Mesodermal cell (in vitro differentiated cells): Measurements from ENCODE around the gene DNAH14.
"Not testable (repeated sequence)": the region's sequence is repeated elsewhere in the genome, so short reads cannot be mapped to it uniquely, and the experiment has no call there.

Experiments used
- H3K27ac ChIP-seq: 2 replicates; pipeline ENCODE4 v1.7.0; 2013; ENCODE audit warnings: mild to moderate bottlenecking, low read depth, low read length, moderate library complexity; ENCODE audit not compliant: severe bottlenecking
- H3K36me3 ChIP-seq: 2 replicates; pipeline ENCODE4 v1.7.1; 2013; ENCODE audit warnings: mild to moderate bottlenecking, low read length, moderate library complexity; ENCODE audit not compliant: control insufficient read depth, insufficient read depth
- H3K4me1 ChIP-seq: one replicate; pipeline ENCODE4 v1.7.1; 2013; ENCODE audit warnings: mild to moderate bottlenecking, low read length; ENCODE audit not compliant: insufficient read depth, control insufficient read depth, poor library complexity, severe bottlenecking
- H3K4me3 ChIP-seq: 2 replicates; pipeline ENCODE4 v1.7.0; 2013; ENCODE audit warnings: low read length, control low read depth, mild to moderate bottlenecking; ENCODE audit not compliant: insufficient read depth, poor library complexity, severe bottlenecking; ENCODE audit errors: extremely low read depth
- H3K9me3 ChIP-seq: 2 replicates; pipeline ENCODE4 v1.7.1; 2013; ENCODE audit warnings: mild to moderate bottlenecking, low read length, moderate library complexity; ENCODE audit not compliant: control insufficient read depth
- WGBS, 2 experiments: methylation state at CpG; one replicate each; pipeline ENCODE4 v1.1.5; 2013; ENCODE audit warnings: missing lambda C conversion rate in 2 of 2; ENCODE audit not compliant: insufficient coverage in 2 of 2; 5-methylcytosine and 5-hydroxymethylcytosine counted together

DNAH14 gene

GRCh38 chr1:224995602-224996001 lies 66.1 kb downstream of the DNAH14 start:
- no peaks in the 10 kb centered on the region for H3K36me3 ChIP-seq
- H3K27ac ChIP-seq, result no peak overlapping the region
- H3K4me3 ChIP-seq, result no peak overlapping the region
- no peaks in the 10 kb centered on the region for H3K9me3 ChIP-seq
- no CpG with 5 or more reads among the region's 1 CpG for WGBS, 2 experiments
- H3K4me1 ChIP-seq, result no peaks in the 10 kb centered on the region

- Histone ChIP-seq H3K27ac (no peak overlapping the region), H3K36me3 (no peaks in the 10 kb centered on the region), H3K4me3 (no peak overlapping the region), H3K4me1 (no peaks in the 10 kb centered on the region), H3K9me3 (no peaks in the 10 kb centered on the region)
- 100% methylated on average over 1 of the region's 1 CpG for WGBS, 2 experiments
Measured at GRCh38 chr1:224996266-224996665, 66.8 kb downstream of the DNAH14 start.

GRCh38 chr1:224998185-224998584 lies 68.7 kb downstream of the DNAH14 start:
- Histone ChIP-seq H3K27ac (no peak overlapping the region), H3K36me3 (no peaks in the 10 kb centered on the region), H3K9me3 (no peaks in the 10 kb centered on the region), H3K4me3 (no peak overlapping the region), H3K4me1 (no peaks in the 10 kb centered on the region)
- WGBS, 2 experiments, result no CpG with 5 or more reads among the region's 2 CpGs

GRCh38 chr1:225004396-225004795 lies 74.9 kb downstream of the DNAH14 start:
- 93 to 100% methylated on average over 1 of the region's 1 CpG for WGBS, 2 experiments
- no peak overlapping the region for H3K27ac ChIP-seq
- H3K4me3 ChIP-seq, result no peak overlapping the region
- no peaks in the 10 kb centered on the region for H3K4me1 ChIP-seq
- no peaks in the 10 kb centered on the region for H3K9me3 ChIP-seq
- no peaks in the 10 kb centered on the region for H3K36me3 ChIP-seq

GRCh38 chr1:225006352-225006751 lies 76.9 kb downstream of the DNAH14 start:
- not testable (repeated sequence) for H3K36me3 ChIP-seq, H3K9me3 ChIP-seq, H3K4me3 ChIP-seq, H3K4me1 ChIP-seq, H3K27ac ChIP-seq
- WGBS, 2 experiments, result 91 to 97% methylated on average over 3 to 5 of the region's 5 CpGs

GRCh38 chr1:225008050-225008449 lies 78.6 kb downstream of the DNAH14 start:
- not testable (repeated sequence) for H3K4me1 ChIP-seq, H3K36me3 ChIP-seq
- 95 to 100% methylated on average over 3 to 4 of the region's 5 CpGs for WGBS, 2 experiments

GRCh38 chr1:225021037-225021436 lies 91.6 kb downstream of the DNAH14 start:
- Histone ChIP-seq H3K4me1 (no peaks in the 10 kb centered on the region), H3K4me3 (no peak overlapping the region), H3K9me3 (no peaks in the 10 kb centered on the region), H3K27ac (no peak overlapping the region), H3K36me3 (no peaks in the 10 kb centered on the region)

More at GRCh38 chr1:225008050-225008449, 78.6 kb downstream of the DNAH14 start:
- H3K4me3 ChIP-seq, H3K9me3 ChIP-seq, H3K27ac ChIP-seq: not testable (repeated sequence)

- H3K36me3 ChIP-seq, result no peaks in the 10 kb centered on the region
- H3K4me1 ChIP-seq, result no peaks in the 10 kb centered on the region
- no peaks in the 10 kb centered on the region for H3K9me3 ChIP-seq
- no CpG with 5 or more reads among the region's 1 CpG for WGBS, 2 experiments
- H3K27ac ChIP-seq, result no peak overlapping the region
- H3K4me3 ChIP-seq, result no peak overlapping the region
Measured at GRCh38 chr1:225026701-225027100, 97.2 kb downstream of the DNAH14 start.

GRCh38 chr1:225036441-225036840 lies 107.0 kb downstream of the DNAH14 start:
- WGBS, 2 experiments, result no CpG with 5 or more reads among the region's 1 CpG
- H3K4me3 ChIP-seq, result not testable (repeated sequence)

GRCh38 chr1:225042263-225042662 lies 112.8 kb downstream of the DNAH14 start:
- Histone ChIP-seq H3K4me3 (no peak overlapping the region), H3K4me1 (no peaks in the 10 kb centered on the region), H3K9me3 (no peaks in the 10 kb centered on the region), H3K27ac (no peak overlapping the region), H3K36me3 (peaks cover 4% of the 10 kb centered on the region)

More at GRCh38 chr1:225036441-225036840, 107.0 kb downstream of the DNAH14 start:
- not testable (repeated sequence) for H3K36me3 ChIP-seq, H3K27ac ChIP-seq, H3K9me3 ChIP-seq, H3K4me1 ChIP-seq

- Histone ChIP-seq H3K4me3 (no peak overlapping the region), H3K4me1 (no peaks in the 10 kb centered on the region), H3K27ac (no peak overlapping the region), H3K9me3 (no peaks in the 10 kb centered on the region), H3K36me3 (no peaks in the 10 kb centered on the region)
Measured at GRCh38 chr1:225044258-225044657, 114.8 kb downstream of the DNAH14 start.

- Histone ChIP-seq H3K36me3 (no peaks in the 10 kb centered on the region), H3K27ac (no peak overlapping the region), H3K9me3 (no peaks in the 10 kb centered on the region), H3K4me3 (no peak overlapping the region), H3K4me1 (no peaks in the 10 kb centered on the region)
- WGBS, 2 experiments, result no CpG with 5 or more reads among the region's 2 CpGs
Measured at GRCh38 chr1:225049594-225049993, 120.1 kb downstream of the DNAH14 start.
